SJSA1 (cell line): ENCODE results near the gene UGT1A5. TPM values are rescaled to one million over a fixed set of nuclear protein-coding genes. Genes with fewer than 3 reads are reported as not detected.
"Not testable (repeated sequence)": the region's sequence is repeated elsewhere in the genome, so short reads cannot be mapped to it uniquely, and the experiment has no call there.

Experiments used
- DNase-seq, 2 experiments: peaks; one replicate each; pipeline ENCODE4 v3.0.0-alpha.2; 2015 to 2020; ENCODE audit warnings: low spot score in 2 of 2, low read depth in 1 of 2
- H3K27ac ChIP-seq: fragments of 250-450 bp; sonication (Bioruptor Pico); 2 replicates; pipeline ENCODE4 v1.5.1; 2020; ENCODE audit warnings: mild to moderate bottlenecking, moderate library complexity
- H3K27me3 ChIP-seq: fragments of 250-450 bp; sonication (Bioruptor Pico); replicated peaks from 2 replicates; pipeline ENCODE4 v1.5.1; 2020; ENCODE audit warnings: mild to moderate bottlenecking, moderate library complexity
- H3K36me3 ChIP-seq: fragments of 250-450 bp; sonication (Bioruptor Pico); 2 replicates; pipeline ENCODE4 v1.5.1; 2020; ENCODE audit warnings: mild to moderate bottlenecking
- H3K4me1 ChIP-seq: fragments of 250-450 bp; sonication (Bioruptor Pico); replicated peaks from 2 replicates; pipeline ENCODE4 v1.6.1; 2021; ENCODE audit warnings: mild to moderate bottlenecking
- H3K4me3 ChIP-seq: fragments of 250-450 bp; sonication (Bioruptor Pico); 2 replicates; pipeline ENCODE4 v1.5.1; 2020; ENCODE audit warnings: mild to moderate bottlenecking
- H3K9me3 ChIP-seq: fragments of 250-450 bp; sonication (Bioruptor Pico); replicated peaks from 2 replicates; pipeline ENCODE4 v1.5.1; 2020; ENCODE audit warnings: mild to moderate bottlenecking
- total RNA-seq: library from RNA; depleted of rRNA; stranded (reverse); fragments of >200 nt; shearing (Covaris generic); gene quantifications from 2 replicates; pipeline ENCODE4 v1.2.3, GENCODE V29; 2014

The UGT1A5 gene
- total RNA-seq, 1 experiment from 2014 or later, result not detected

- DNase-seq, result no peak
- no peaks in the 10 kb centered on the region for H3K36me3 ChIP-seq
- no peak overlapping the region for H3K27ac ChIP-seq
- no peaks in the 10 kb centered on the region for H3K27me3 ChIP-seq
- no peak overlapping the region for H3K4me3 ChIP-seq
- H3K9me3 ChIP-seq, result no peaks in the 10 kb centered on the region
- peaks cover 30% of the 10 kb centered on the region for H3K4me1 ChIP-seq
These were observed 6.7 kb upstream of the UGT1A5 start for GRCh38 chr2:233705911-233706506.

- no peak overlapping the region for H3K4me3 ChIP-seq
- H3K27me3 ChIP-seq, result no peaks in the 10 kb centered on the region
- no peaks in the 10 kb centered on the region for H3K36me3 ChIP-seq
- H3K4me1 ChIP-seq, result peaks cover 33% of the 10 kb centered on the region
- H3K9me3 ChIP-seq, result no peaks in the 10 kb centered on the region
- no peak for DNase-seq
- no peak overlapping the region for H3K27ac ChIP-seq
These were observed 6.0 kb upstream of the UGT1A5 start for GRCh38 chr2:233706720-233707119.

DNA sequence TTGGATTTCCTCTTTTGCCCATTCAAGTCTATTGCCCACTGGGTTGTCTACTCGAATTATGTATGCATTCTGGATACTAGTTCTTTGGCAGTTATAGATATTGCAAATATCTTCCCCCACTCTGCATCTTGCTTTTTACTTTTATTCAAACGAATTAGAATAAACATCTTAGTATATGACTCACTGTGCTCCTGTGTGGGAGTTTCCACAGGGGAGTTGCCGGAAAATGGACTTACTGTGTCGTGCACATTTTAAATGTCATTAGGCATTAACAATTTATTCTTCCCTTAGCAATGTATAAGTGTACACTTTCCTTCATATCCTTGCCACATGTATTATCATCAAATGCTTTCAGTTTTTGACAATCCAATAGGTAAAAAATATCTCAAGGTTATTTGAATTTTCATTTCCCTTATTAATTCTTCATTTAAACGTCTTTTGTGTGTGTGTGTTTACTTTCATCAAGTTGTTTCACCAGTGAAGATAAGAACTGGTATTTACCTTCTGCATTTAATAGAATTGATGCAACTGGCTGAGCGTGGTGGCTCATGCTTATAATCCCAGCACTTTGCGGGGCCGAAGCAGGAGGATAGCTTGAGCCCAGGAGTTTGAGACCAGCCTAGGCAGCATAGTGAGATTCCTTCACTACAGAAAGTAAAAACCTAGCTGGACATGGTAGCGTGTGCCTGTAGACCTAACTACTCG is 4.6 kb upstream of the UGT1A5 start:
- peak overlapping the region; percentile 33 for H3K27ac ChIP-seq
- DNase-seq, result peak in 1 of 2 experiments; percentile 50
- H3K36me3 ChIP-seq, result no peaks in the 10 kb centered on the region
- H3K27me3 ChIP-seq, result no peaks in the 10 kb centered on the region
- H3K4me3 ChIP-seq, result no peak overlapping the region
- peaks cover 33% of the 10 kb centered on the region for H3K4me1 ChIP-seq
- H3K9me3 ChIP-seq, result no peaks in the 10 kb centered on the region

DNA sequence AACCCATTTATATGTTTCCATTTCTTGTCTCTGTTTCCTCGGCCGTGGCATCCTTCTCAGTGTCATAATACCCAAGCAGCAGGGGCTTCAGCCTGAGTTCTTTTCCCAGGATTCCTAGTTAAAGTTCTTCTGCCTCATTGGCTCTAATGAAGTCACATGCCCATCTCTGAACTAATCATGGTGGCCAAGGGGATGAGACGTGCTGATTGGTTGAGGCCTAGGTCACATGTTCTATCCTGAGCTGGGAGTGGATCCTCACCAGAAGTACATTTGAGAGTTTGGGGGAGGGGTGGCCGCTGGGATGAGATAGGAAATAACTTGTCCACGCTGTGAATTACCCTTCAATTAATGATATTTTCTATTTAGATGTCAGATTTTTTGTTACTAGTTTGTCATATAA is 3.8 kb upstream of the UGT1A5 start:
- Histone ChIP-seq H3K9me3 (no peaks in the 10 kb centered on the region), H3K4me1 (peaks cover 33% of the 10 kb centered on the region), H3K27me3 (no peaks in the 10 kb centered on the region), H3K4me3 (no peak overlapping the region), H3K27ac (no peak overlapping the region), H3K36me3 (no peaks in the 10 kb centered on the region)
- DNase-seq, result no peak

DNA sequence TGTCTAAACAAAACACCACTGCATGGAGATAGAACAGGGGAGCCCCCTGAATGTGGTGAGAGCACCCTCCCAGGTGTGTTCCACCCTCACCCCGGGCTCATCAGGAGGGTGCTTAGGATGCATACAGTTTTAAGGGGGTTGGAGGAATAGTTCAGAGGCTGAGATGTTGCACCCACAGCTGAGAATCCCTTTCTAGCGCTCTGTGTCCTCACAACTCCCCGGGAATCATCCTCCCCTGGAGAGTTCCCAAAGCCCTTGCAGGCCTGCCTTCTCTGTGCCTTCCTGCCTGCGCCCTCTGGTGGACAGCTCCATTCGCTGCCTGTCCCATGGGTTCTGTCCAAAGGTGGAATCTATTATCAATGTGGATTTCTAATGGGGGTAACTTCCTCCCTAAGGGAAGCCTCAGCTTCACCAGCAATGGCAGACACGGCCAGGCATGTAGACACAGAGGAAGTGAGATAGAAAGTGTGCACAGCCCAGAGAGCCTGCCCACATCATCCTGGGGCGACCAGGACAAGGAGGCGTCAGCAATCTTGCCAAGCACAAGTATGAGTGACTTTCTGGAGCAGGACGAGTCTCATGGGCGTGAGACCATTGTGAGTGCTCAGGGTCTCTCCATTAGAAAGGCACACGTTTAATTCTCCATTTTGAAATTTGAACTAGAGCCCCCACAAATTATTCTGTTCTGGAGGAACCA is 1.2 kb upstream of the UGT1A5 start:
- Histone ChIP-seq H3K27ac (no peak overlapping the region), H3K36me3 (no peaks in the 10 kb centered on the region), H3K9me3 (no peaks in the 10 kb centered on the region), H3K27me3 (no peaks in the 10 kb centered on the region), H3K4me3 (no peak overlapping the region), H3K4me1 (peaks cover 28% of the 10 kb centered on the region)
- DNase-seq, result peak; percentile 63 to 83

DNA sequence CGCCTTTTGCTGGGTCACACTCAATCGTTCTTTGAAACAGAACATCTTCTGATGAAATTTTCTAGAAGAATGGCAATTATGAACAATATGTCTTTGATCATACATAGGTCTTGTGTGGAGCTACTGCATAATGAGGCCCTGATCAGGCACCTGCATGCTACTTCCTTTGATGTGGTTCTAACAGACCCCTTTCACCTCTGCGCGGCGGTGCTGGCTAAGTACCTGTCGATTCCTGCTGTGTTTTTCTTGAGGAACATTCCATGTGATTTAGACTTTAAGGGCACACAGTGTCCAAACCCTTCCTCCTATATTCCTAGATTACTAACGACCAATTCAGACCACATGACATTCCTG is 532 bp downstream of the UGT1A5 start:
- Histone ChIP-seq H3K27ac (no peak overlapping the region), H3K4me3 (no peak overlapping the region), H3K4me1 (peaks cover 12% of the 10 kb centered on the region), H3K27me3 (no peaks in the 10 kb centered on the region), H3K36me3 (no peaks in the 10 kb centered on the region), H3K9me3 (no peaks in the 10 kb centered on the region)
- DNase-seq, result no peak

DNA sequence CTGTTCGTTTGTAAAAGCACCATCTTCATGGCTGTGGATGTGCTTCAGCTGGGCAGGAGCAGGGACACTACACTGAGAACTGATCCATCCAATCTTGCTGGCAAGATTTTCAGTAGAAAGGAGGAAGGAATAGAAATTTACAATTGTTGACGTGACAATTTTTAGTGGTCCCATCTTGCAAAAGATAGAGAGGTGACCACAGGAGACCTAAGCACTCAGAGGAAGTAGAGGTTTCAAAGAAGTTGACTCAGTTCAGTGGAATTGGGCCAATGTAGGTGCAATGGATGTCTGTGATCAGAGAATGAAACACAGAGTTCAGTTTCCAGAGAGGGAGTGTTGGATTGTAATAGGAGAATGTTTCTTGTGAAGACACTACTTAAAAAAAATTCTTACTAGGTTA is 1.4 kb downstream of the UGT1A5 start:
- Histone ChIP-seq H3K4me1 (0 out of 2 replicates have a peak, but pooled peaks cover 5% of the 10 kb centered on the region), H3K9me3 (no peaks in the 10 kb centered on the region), H3K4me3 (no peak overlapping the region), H3K27ac (no peak overlapping the region), H3K36me3 (no peaks in the 10 kb centered on the region), H3K27me3 (no peaks in the 10 kb centered on the region)
- no peak for DNase-seq

DNA sequence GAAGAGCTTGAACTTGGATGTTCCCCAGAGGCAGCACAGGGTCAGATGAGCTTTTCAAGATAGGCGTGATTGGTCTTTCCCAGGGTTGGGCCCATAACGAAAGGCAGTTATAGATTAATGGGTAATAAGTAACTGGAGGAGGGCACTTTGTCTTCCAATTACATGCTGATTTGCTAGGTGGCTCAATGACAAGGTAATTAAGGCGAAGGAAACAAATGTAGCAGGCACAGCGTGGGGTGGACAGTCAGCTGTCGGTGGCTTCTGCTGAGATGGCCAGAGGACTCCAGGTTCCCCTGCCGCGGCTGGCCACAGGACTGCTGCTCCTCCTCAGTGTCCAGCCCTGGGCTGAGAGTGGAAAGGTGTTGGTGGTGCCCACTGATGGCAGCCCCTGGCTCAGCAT is 5.8 kb downstream of the UGT1A5 start, which contains the start of gene UGT1A4:
Gene UGT1A4, plus strand, starts transcription at position 185 of the 400 bp plus-strand sequence. Its CDS starts 85 bp downstream, at position 270.
- Histone ChIP-seq H3K4me3 (no peak within 1 kb of the TSS), H3K27me3 (no peaks in the 10 kb centered on the region)

DNA sequence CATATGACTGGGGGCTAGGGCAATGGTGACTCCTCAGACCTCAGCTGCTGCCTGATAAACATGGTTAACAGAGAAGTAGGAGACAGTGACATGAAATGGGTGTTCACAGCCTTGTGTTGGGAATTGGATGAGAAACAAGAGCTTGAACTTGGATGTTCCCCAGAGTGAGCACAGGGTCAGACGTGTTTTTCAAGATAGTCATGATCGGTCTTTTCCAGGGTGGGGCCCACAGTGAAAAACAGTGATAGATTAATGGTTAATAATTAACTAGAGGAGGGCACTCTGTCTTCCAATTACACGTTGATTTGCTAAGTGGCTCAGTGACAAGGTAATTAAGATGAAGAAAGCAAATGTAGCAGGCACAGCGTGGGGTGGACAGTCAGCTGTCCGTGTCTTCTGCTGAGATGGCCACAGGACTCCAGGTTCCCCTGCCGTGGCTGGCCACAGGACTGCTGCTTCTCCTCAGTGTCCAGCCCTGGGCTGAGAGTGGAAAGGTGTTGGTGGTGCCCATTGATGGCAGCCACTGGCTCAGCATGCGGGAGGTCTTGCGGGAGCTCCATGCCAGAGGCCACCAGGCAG is 16.1 kb downstream of the UGT1A5 start, which contains the start of gene UGT1A3:
Gene UGT1A3, plus strand, starts transcription at position 320 of the 579 bp plus-strand sequence. Its CDS starts 85 bp downstream, at position 405.
- no peaks in the 10 kb centered on the region for H3K36me3 ChIP-seq
- H3K4me3 ChIP-seq, result no peak within 1 kb of the TSS
- H3K27ac ChIP-seq, result no peak within 1 kb of the TSS
- DNase-seq, result no peak
- no peaks in the 10 kb centered on the region for H3K4me1 ChIP-seq
- H3K9me3 ChIP-seq, result no peaks in the 10 kb centered on the region
- H3K27me3 ChIP-seq, result no peaks in the 10 kb centered on the region

More for the DNA sequence above, 5.8 kb downstream of the UGT1A5 start, which contains the start of gene UGT1A4:
- H3K27ac ChIP-seq, result no peak within 1 kb of the TSS
- DNase-seq, result no peak
- H3K9me3 ChIP-seq, result no peaks in the 10 kb centered on the region
- no peaks in the 10 kb centered on the region for H3K4me1 ChIP-seq
- no peaks in the 10 kb centered on the region for H3K36me3 ChIP-seq

DNA sequence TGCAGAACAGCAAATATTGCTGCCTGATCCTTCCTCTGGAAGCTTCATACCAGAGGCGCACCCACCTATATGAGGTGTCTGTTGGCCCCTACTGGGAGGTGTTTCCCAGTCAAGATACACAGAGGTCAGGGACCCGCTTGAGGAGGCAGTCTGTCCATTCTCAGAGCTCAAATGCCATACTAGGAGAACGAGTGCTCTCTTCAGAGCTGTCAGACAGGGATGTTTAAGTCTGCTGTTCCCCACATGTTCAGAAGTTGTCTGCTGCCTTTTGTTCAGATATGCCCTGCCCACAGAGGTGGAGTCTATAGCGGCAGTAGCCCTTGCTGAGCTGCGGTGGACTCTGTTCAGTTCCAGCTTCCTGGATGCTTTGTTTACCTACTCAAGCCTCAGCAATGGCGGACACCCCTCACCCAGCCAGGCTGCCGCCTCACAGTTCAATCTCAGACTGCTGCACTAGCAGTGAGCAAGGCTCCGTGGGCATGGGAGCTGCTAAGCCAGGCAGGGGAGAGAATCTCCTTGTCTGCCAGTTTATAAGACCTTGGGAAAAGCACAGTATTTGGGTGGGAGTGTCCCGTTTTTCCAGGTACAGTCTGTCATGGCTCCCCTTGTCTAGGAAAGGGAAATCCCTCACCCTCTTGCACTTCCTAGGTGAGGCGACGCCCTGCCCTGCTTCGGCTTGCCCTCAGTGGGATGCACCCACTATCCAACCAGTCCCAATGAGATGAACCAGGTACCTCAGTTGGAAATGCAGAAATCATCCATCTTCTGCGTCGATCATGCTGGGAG is 24.4 kb downstream of the UGT1A5 start:
- H3K4me1 ChIP-seq, H3K27me3 ChIP-seq, H3K4me3 ChIP-seq, H3K27ac ChIP-seq, DNase-seq, H3K36me3 ChIP-seq, H3K9me3 ChIP-seq: not testable (repeated sequence)

DNA sequence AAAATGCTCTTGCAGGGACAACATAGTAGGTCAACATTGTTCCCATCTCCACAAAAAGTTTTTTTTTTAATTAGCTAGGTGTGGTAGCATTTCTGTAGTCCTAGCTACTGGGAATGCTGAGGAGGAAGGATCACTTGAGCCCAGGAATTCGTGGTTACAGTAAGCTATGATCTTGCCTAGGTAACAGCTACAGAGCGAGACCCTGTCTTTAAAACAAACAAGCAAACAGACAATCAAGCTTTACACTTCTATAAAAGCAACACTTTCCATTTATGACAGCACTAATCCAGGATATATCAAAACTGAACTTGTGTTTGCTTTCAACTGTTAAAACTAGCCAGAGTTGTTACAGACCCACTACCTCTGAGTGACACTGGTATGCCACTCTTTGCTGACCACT is 28.2 kb downstream of the UGT1A5 start:
- Histone ChIP-seq H3K27me3 (0 out of 2 replicates have a peak, but pooled peaks cover 6% of the 10 kb centered on the region), H3K9me3 (no peaks in the 10 kb centered on the region), H3K4me3 (no peak overlapping the region), H3K36me3 (no peaks in the 10 kb centered on the region), H3K4me1 (no peaks in the 10 kb centered on the region), H3K27ac (no peak overlapping the region)
- DNase-seq, result no peak

GRCh38 chr2:233743464-233744259 is 31.0 kb downstream of the UGT1A5 start:
- no peaks in the 10 kb centered on the region for H3K27me3 ChIP-seq
- H3K4me3 ChIP-seq, result no peak overlapping the region
- no peak for DNase-seq
- no peaks in the 10 kb centered on the region for H3K9me3 ChIP-seq
- no peak overlapping the region for H3K27ac ChIP-seq
- H3K4me1 ChIP-seq, result no peaks in the 10 kb centered on the region
- H3K36me3 ChIP-seq, result no peaks in the 10 kb centered on the region
